HL-60 (cell line): ENCODE data around the gene ZNF618.

ENCODE experiments used
- CTCF ChIP-seq: IDR thresholded peaks from one replicate; pipeline ENCODE4 v1.5.1; 2011; ENCODE audit warnings: low read length, control low read depth, inconsistent platforms; ENCODE audit not compliant: insufficient read depth
- GABPA ChIP-seq: IDR thresholded peaks from 2 replicates; pipeline ENCODE4 v1.6.1; 2012; ENCODE audit warnings: low read depth
- POLR2AphosphoS5 ChIP-seq: IDR thresholded peaks from 2 replicates; pipeline ENCODE4 v1.6.1; 2012; ENCODE audit warnings: low read depth
- REST ChIP-seq: IDR thresholded peaks from 2 replicates; pipeline ENCODE4 v1.6.1; 2012; ENCODE audit warnings: low read depth; ENCODE audit not compliant: insufficient replicate concordance
- SPI1 ChIP-seq: IDR thresholded peaks from 2 replicates; pipeline ENCODE4 v1.6.1; 2012; ENCODE audit warnings: low read depth, mild to moderate bottlenecking, borderline replicate concordance

- TF ChIP-seq CTCF: no peak
- TF ChIP-seq REST: no peak
- no peak for TF ChIP-seq POLR2AphosphoS5
- no peak for TF ChIP-seq GABPA
- no peak for TF ChIP-seq SPI1
Measured at GRCh38 chr9:113989017-113989713, 113.1 kb downstream of the ZNF618 start.
